Measurements from ENCODE around the gene GNAO1.

GRCh38 chr16:56346131-56346890 is 155.0 kb downstream of the GNAO1 start:
- TF ChIP-seq CTCF (IDR thresholded peaks at IDR 0.05; ENCODE audit: poor library complexity, severe bottlenecking) (no peak), TAF1 (IDR thresholded peaks at IDR 0.05; ENCODE audit: low read depth) (no peak), RAD21 (conservative IDR thresholded peaks at IDR 0.05) (no peak), MXI1 (conservative IDR thresholded peaks at IDR 0.05; ENCODE audit: poor library complexity, severe bottlenecking) (no peak), EP300 (conservative IDR thresholded peaks at IDR 0.05; ENCODE audit: poor library complexity, severe bottlenecking) (no peak)
